GM21423 (cell line): ENCODE measurements around the gene JPT2.

ENCODE experiments used
- ATAC-seq: cut with Tn5 transposase; IDR thresholded peaks from one replicate; pipeline ENCODE4 v1.9.1; 2021; ENCODE audit warnings: mild to moderate bottlenecking, moderate library complexity; ENCODE audit not compliant: unreplicated experiment

JPT2 gene, protein sequence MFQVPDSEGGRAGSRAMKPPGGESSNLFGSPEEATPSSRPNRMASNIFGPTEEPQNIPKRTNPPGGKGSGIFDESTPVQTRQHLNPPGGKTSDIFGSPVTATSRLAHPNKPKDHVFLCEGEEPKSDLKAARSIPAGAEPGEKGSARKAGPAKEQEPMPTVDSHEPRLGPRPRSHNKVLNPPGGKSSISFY

DNA sequence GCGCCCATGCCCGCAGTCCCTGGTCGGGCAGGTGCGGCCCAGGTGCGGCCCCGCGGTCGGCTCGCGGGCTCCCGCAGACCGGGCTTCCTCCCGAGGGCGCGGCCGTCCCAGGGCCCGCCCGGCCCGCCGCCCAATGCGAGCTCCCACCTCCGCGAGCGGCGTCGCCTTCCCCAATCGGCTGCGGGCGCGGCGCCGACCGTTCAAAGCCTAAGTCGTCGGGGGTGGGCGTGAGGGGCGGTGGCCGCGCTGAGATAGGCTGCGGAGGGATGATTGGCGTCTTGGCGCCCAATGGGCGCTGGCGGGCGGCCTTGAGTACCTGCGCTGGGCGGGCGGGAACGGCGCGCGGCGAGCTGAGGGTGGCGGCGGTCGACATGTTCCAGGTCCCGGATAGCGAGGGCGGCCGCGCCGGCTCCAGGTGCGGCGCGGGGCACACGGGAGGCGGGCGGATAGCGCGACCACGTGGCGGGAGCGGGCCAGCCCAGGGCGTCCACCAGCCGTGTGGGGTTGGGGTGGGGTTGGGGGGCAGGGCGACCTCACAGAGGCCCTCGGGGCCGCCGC is at the start of gene JPT2:
TSS of gene JPT2 (plus strand) at position 338 of the 558 bp plus-strand sequence. CDS start at position 372, 34 bp downstream.
- peak; percentile 90 for ATAC-seq

GRCh38 chr16:1630450-1631213 is 47.4 kb upstream of the JPT2 start:
- ATAC-seq, result no peak

GRCh38 chr16:1631230-1631629 is 46.8 kb upstream of the JPT2 start:
- ATAC-seq, result no peak

DNA sequence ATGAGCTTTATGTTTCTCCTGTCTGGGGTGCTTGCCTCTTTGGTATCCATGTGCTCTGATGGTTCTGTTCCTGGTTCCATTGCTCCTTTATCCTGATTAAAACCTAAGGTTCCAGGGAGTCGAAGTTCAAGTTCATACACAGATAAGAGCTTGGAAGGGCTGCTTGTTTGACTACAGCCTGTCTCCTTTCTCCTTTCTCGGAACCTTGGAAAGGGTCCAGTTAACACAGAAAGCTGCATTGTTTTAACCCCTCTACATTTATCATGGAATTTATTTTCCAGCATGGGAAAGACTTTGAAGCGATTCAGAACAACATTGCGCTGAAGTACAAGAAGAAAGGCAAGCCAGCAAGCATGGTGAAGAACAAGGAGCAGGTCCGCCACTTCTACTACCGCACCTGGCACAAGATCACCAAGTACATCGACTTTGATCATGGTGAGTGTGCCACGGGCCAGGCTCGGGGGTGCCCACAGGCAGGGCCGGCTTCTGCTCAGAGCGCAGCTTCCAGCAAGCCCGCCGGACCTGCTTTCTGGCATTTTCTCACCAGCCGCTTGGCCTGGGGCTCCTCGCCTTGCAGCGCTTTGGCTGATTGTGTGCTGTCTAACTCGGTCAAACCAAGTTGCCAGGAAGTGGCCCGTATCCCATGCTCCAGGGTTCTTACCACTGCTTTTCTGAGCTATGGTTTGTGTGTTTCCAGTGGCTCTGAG is 46.0 kb upstream of the JPT2 start:
- ATAC-seq, result no peak

DNA sequence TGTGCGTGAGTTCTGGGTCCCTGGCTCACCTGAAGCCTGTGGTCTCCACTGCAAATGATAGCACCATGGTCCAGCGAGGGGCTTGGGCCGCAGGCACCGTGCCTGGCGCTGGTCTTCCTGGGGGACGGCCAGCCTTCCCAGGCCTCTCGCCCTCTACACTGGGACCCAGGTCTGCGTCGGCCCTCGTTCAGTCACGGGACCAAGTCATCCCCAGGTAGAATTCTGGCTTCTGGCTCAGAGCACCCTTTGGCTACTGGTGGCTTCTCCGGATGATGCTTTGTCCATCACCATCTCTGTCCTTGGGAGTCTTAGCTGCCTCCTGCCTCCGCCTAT is 45.5 kb upstream of the JPT2 start:
- no peak for ATAC-seq

GRCh38 chr16:1633310-1633709 is 44.8 kb upstream of the JPT2 start:
- no peak for ATAC-seq

DNA sequence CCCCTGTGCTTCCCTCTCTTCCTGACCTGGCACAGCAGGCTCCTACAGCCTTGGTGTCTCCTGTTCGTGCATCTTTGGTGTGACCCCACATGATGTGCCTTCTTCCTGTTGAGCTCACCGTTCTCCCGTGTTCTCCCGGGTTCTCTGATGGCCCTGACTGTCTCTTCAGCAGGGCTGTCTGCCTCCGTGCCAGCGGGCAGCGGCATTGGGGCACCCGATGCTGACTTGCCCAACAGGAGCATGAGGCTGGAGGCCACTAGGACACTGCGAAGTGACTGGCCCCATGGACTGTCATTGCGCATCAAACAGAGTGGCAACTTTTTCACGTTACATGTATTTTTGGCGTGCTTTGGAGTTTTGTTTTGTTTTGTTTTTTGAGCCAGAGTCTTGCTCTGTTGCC is 43.5 kb upstream of the JPT2 start:
- ATAC-seq, result no peak

DNA sequence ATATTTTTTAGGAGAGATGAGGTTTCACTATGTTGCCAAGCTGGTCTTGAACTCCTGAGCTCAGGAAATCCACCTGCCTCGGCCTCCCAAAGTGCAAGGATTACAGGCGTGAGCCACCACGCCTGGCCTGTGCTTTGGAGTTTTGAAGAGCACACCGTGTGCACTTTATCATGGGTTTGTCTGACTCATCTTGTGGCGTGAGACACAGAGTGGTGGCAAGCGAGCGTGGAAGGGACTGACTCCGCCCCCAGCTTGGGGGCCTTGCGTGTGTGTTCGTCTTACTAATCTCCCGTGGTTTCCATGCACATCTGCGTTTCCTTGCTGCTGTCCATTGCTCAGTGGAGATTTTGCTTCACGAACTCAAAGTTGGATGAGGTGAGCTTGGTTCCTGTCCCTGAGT is 43.0 kb upstream of the JPT2 start:
- ATAC-seq, result no peak

DNA sequence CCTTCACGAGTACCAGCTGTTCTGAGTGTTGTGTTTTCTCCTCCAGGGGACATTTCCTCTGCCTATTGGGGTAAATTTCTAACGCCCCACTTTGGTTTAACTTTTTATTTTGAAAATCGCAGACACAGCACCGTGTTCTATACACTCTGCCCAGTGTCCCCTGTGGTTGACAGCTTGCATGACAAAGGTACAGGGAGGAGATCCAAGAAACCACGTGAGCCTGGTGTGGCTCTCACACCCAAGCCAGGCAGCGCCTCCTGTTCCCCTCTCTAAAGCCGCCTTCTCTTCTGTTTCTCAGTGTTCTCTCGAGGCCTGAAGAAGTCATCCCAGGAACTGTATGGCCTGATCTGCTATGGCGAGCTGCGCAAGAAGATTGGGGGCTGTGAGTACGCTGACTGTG is 40.6 kb upstream of the JPT2 start:
- ATAC-seq, result no peak

GRCh38 chr16:1638757-1639156 is 39.3 kb upstream of the JPT2 start:
- no peak for ATAC-seq

- ATAC-seq, result no peak
These were observed 38.8 kb upstream of the JPT2 start for GRCh38 chr16:1639282-1639681.

- ATAC-seq, result no peak
These were observed 38.2 kb upstream of the JPT2 start for GRCh38 chr16:1639860-1640259.

- ATAC-seq, result no peak
These were observed 37.7 kb upstream of the JPT2 start for GRCh38 chr16:1640261-1640941.

GRCh38 chr16:1641261-1641660 is 36.8 kb upstream of the JPT2 start:
- no peak for ATAC-seq

DNA sequence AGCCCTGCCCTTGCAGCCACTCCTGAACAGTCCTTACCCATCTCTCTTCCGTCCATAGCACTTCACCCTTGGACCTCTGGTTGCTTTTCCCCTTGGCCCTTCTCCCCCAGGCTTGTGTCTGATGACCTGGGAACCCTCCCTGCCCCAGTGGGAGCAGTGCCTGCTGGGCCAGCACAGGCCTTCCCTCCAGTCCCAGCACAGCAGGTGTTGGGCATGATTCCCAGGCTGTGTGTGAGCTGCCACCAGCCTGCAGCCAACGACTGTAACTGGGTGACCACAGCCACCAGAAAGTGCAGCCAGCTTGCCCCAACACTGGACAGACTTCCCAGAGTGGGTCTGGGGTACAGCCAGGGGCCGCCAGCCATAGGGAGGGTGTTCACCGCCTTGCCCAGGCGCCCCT is 35.9 kb upstream of the JPT2 start:
- ATAC-seq, result no peak

DNA sequence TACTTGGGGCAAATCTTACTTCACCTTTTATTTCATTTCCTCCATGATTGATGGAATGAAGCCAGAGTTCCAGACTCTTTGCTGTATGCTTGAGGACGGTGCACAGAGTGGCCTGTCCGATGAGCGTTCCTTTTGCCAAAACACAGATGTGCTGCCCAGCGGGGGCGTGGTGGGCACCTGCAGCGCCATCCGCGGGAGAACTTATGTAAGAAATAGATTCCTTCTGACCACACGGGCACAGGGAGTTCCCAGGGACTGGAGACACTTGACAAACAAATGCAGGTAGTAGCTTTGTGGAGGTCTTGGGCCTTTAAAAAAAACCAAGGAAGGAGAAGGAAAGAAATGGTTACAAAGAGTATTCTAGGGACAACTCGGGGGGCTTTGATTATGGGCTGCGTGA is 35.3 kb upstream of the JPT2 start:
- no peak for ATAC-seq

DNA sequence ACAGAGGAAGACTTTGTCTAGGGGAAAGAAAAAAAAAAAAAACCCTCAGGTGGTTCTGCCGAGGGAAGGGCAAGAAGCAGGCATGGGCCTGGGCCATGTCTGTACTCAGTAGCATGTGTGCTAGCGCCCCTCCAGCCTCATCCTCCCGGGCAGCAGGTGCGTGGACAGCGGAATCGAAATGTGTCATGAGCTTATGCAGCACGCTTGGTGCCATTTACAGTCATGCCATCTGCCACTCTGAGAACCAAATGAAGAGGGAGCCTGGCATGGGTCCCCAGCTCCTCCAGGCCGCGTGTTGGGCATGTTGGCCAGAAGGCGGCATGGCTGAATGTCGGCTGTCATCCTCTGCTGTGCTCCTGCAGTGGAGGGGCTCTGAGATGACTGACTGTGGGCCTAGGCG is 34.6 kb upstream of the JPT2 start:
- ATAC-seq, result no peak

DNA sequence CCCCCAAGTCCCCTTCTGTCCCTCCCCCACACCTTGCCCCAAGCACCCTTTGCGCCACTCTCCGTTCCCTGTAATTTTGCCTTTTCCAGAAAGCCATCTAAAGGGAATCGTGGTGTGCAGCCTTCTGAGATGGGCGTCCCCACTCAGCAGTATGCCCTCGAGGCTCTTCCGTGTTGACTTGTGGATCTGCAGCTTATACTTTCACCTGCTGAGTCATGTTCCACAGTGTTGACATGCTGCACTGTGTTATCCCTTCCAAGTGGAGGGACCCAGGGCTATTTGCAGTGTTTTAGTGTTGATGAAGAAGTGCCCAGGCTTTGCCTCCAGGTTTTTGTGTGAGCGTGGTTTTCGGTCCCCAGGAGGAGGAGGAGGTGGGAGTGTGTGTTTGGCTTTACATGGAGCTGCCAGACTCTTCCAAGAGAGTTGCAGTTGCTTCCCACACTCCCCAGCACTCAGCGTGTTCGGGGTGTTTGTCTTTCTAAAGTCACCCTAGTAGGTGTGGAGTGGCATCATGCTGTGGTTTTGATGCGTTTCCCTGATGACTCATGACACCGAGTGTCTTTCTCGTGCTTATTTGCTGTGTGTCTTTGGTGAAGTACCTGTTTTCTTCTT is 32.1 kb upstream of the JPT2 start:
- no peak for ATAC-seq

GRCh38 chr16:1647856-1648255 is 30.2 kb upstream of the JPT2 start:
- ATAC-seq, result no peak

DNA sequence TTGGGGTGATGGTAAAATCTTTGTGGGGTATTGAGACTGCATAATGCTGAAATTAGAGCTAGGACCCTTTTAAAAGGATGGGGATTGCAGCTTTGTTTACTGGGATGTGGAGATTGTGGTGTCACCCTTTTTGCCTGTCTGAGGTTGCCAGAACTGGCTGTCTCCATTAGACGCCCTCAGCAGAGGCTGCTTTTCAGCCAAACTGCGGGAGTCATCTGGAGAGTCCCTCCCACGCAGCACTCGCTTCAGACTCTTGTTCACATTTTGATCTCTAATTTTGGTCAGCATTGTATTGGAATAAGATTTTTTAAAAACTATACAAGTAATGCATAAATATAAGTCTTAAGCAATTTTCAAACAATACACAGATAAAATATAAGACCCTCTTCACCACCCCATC is 27.9 kb upstream of the JPT2 start:
- no peak for ATAC-seq
